Measurements from ENCODE around the gene TNFAIP8L3.

The TNFAIP8L3 gene

GRCh38 chr15:51112078-51112477 lies 17.4 kb upstream of the TNFAIP8L3 start:
- Histone ChIP-seq H3K9me3 (ENCODE audit: insufficient read depth, low read depth, low read length) (no peaks in the 10 kb centered on the region), H3K27me3 (ENCODE audit: insufficient read depth, low read length) (no peaks in the 10 kb centered on the region), H3K9ac (ENCODE audit: low read depth, low read length) (no peak overlapping the region), H3K4me3 (ENCODE audit: low read length) (no peak overlapping the region), H3K27ac (ENCODE audit: low read length) (no peak overlapping the region), H3K36me3 (ENCODE audit: insufficient read depth, low read depth, low read length) (no peaks in the 10 kb centered on the region), H3K4me1 (ENCODE audit: insufficient read depth, low read length) (0 out of 2 replicates have a peak, but pooled peaks cover 4% of the 10 kb centered on the region)

- Histone ChIP-seq H3K9ac (ENCODE audit: low read depth, low read length) (no peak overlapping the region), H3K4me1 (ENCODE audit: insufficient read depth, low read length) (0 out of 2 replicates have a peak, but pooled peaks cover 4% of the 10 kb centered on the region), H3K27me3 (ENCODE audit: insufficient read depth, low read length) (no peaks in the 10 kb centered on the region), H3K4me3 (ENCODE audit: low read length) (no peak overlapping the region), H3K9me3 (ENCODE audit: insufficient read depth, low read depth, low read length) (no peaks in the 10 kb centered on the region), H3K36me3 (ENCODE audit: insufficient read depth, low read depth, low read length) (no peaks in the 10 kb centered on the region), H3K27ac (ENCODE audit: low read length) (no peak overlapping the region)
These were observed 16.4 kb upstream of the TNFAIP8L3 start for GRCh38 chr15:51111061-51111460.

- H3K4me1 ChIP-seq (ENCODE audit: insufficient read depth, low read length), result 0 out of 2 replicates have a peak, but pooled peaks cover 4% of the 10 kb centered on the region
- no peak overlapping the region for H3K27ac ChIP-seq (ENCODE audit: low read length)
- H3K4me3 ChIP-seq (ENCODE audit: low read length), result no peak overlapping the region
- no peaks in the 10 kb centered on the region for H3K36me3 ChIP-seq (ENCODE audit: insufficient read depth, low read depth, low read length)
- H3K9ac ChIP-seq (ENCODE audit: low read depth, low read length), result no peak overlapping the region
- no peaks in the 10 kb centered on the region for H3K9me3 ChIP-seq (ENCODE audit: insufficient read depth, low read depth, low read length)
- H3K27me3 ChIP-seq (ENCODE audit: insufficient read depth, low read length), result no peaks in the 10 kb centered on the region
These were observed 15.5 kb upstream of the TNFAIP8L3 start for GRCh38 chr15:51110171-51110570.

GRCh38 chr15:51108933-51109550 lies 14.3 kb upstream of the TNFAIP8L3 start:
- no peak overlapping the region for H3K9ac ChIP-seq (ENCODE audit: low read depth, low read length)
- H3K4me3 ChIP-seq (ENCODE audit: low read length), result no peak overlapping the region
- H3K27ac ChIP-seq (ENCODE audit: low read length), result no peak overlapping the region
- H3K36me3 ChIP-seq (ENCODE audit: insufficient read depth, low read depth, low read length), result no peaks in the 10 kb centered on the region
- no peaks in the 10 kb centered on the region for H3K9me3 ChIP-seq (ENCODE audit: insufficient read depth, low read depth, low read length)
- H3K4me1 ChIP-seq (ENCODE audit: insufficient read depth, low read length), result 0 out of 2 replicates have a peak, but pooled peaks cover 4% of the 10 kb centered on the region
- H3K27me3 ChIP-seq (ENCODE audit: insufficient read depth, low read length), result no peaks in the 10 kb centered on the region

DNA sequence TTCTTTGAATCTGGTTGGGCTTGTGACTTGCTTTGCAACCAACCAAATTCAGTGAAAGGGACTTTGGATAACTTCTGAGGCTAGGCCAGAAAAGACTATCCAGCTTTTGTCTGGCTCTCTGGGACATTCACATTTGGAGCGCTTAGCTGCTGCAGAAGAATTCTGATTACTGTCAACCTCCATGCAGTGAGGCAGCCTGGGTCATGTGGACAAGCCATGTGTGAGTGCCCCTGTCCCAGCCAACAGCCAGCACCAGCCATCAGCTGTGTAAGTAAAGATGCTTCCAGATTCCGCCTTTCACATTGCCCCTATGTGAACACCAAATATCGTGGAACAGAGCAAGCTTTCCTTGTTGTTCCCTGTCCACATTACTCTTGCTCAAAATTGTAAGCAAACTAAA lies 12.9 kb upstream of the TNFAIP8L3 start:
- Histone ChIP-seq H3K27me3 (ENCODE audit: insufficient read depth, low read length) (no peaks in the 10 kb centered on the region), H3K36me3 (ENCODE audit: insufficient read depth, low read depth, low read length) (no peaks in the 10 kb centered on the region), H3K4me3 (ENCODE audit: low read length) (no peak overlapping the region), H3K9me3 (ENCODE audit: insufficient read depth, low read depth, low read length) (no peaks in the 10 kb centered on the region), H3K4me1 (ENCODE audit: insufficient read depth, low read length) (0 out of 2 replicates have a peak, but pooled peaks cover 4% of the 10 kb centered on the region), H3K27ac (ENCODE audit: low read length) (no peak overlapping the region), H3K9ac (ENCODE audit: low read depth, low read length) (no peak overlapping the region)

DNA sequence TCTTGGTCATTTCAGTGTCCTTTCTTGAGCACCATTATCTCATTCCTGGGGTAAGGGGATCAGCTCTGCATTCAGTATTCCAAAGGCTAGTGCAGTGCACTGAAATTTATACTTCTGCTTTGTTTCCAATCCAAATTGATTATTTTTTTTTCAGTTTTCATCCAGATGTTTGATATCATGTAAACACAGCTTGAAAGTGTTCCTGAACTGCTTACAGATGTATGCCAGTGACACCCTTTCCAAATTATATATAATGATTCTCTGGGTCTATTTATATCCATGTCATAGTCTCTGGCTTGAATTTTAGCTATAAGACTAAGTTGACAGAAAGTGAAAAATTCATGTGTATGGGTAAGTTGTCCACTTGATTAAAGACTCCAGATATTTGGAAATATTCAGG lies 11.8 kb upstream of the TNFAIP8L3 start:
- no peaks in the 10 kb centered on the region for H3K27me3 ChIP-seq (ENCODE audit: insufficient read depth, low read length)
- no peak overlapping the region for H3K4me3 ChIP-seq (ENCODE audit: low read length)
- H3K9ac ChIP-seq (ENCODE audit: low read depth, low read length), result no peak overlapping the region
- H3K27ac ChIP-seq (ENCODE audit: low read length), result no peak overlapping the region
- no peaks in the 10 kb centered on the region for H3K9me3 ChIP-seq (ENCODE audit: insufficient read depth, low read depth, low read length)
- no peaks in the 10 kb centered on the region for H3K4me1 ChIP-seq (ENCODE audit: insufficient read depth, low read length)
- H3K36me3 ChIP-seq (ENCODE audit: insufficient read depth, low read depth, low read length), result no peaks in the 10 kb centered on the region

GRCh38 chr15:51105430-51106016 lies 10.8 kb upstream of the TNFAIP8L3 start:
- no peaks in the 10 kb centered on the region for H3K27me3 ChIP-seq (ENCODE audit: insufficient read depth, low read length)
- H3K27ac ChIP-seq (ENCODE audit: low read length), result no peak overlapping the region
- H3K4me1 ChIP-seq (ENCODE audit: insufficient read depth, low read length), result no peaks in the 10 kb centered on the region
- H3K4me3 ChIP-seq (ENCODE audit: low read length), result no peak overlapping the region
- H3K9me3 ChIP-seq (ENCODE audit: insufficient read depth, low read depth, low read length), result no peaks in the 10 kb centered on the region
- H3K36me3 ChIP-seq (ENCODE audit: insufficient read depth, low read depth, low read length), result no peaks in the 10 kb centered on the region
- H3K9ac ChIP-seq (ENCODE audit: low read depth, low read length), result no peak overlapping the region

DNA sequence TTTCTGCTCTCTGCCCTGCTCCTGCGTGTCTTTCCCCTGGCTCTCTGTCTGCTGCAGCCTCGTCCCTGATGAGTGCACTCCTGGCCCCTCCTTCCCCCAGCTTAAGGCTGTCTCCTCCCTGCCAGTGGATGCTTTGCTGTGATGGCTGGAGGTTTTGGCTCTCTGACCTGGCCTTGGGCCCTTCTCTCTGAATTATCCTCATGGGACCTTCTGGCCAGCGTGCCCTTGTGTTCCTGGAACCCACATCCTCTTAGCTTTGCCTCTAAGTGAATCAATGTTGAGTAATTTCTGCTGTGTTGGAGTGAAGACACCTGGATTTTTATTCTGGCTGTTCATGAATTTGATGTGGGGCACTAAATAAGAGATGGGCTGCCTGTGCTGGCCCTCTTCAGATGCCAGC lies 9.8 kb upstream of the TNFAIP8L3 start:
- Histone ChIP-seq H3K4me3 (ENCODE audit: low read length) (no peak overlapping the region), H3K36me3 (ENCODE audit: insufficient read depth, low read depth, low read length) (no peaks in the 10 kb centered on the region), H3K4me1 (ENCODE audit: insufficient read depth, low read length) (no peaks in the 10 kb centered on the region), H3K9ac (ENCODE audit: low read depth, low read length) (no peak overlapping the region), H3K27me3 (ENCODE audit: insufficient read depth, low read length) (no peaks in the 10 kb centered on the region), H3K27ac (ENCODE audit: low read length) (no peak overlapping the region), H3K9me3 (ENCODE audit: insufficient read depth, low read depth, low read length) (no peaks in the 10 kb centered on the region)

GRCh38 chr15:51103330-51103729 lies 8.6 kb upstream of the TNFAIP8L3 start:
- H3K9ac ChIP-seq (ENCODE audit: low read depth, low read length), result no peak overlapping the region
- H3K4me3 ChIP-seq (ENCODE audit: low read length), result no peak overlapping the region
- no peaks in the 10 kb centered on the region for H3K9me3 ChIP-seq (ENCODE audit: insufficient read depth, low read depth, low read length)
- H3K27me3 ChIP-seq (ENCODE audit: insufficient read depth, low read length), result 0 out of 2 replicates have a peak, but pooled peaks cover under 1% of the 10 kb centered on the region
- H3K27ac ChIP-seq (ENCODE audit: low read length), result no peak overlapping the region
- no peaks in the 10 kb centered on the region for H3K4me1 ChIP-seq (ENCODE audit: insufficient read depth, low read length)
- no peaks in the 10 kb centered on the region for H3K36me3 ChIP-seq (ENCODE audit: insufficient read depth, low read depth, low read length)

GRCh38 chr15:51100785-51101489 lies 6.2 kb upstream of the TNFAIP8L3 start:
- Histone ChIP-seq H3K4me3 (ENCODE audit: low read length) (no peak overlapping the region), H3K27ac (ENCODE audit: low read length) (no peak overlapping the region), H3K27me3 (ENCODE audit: insufficient read depth, low read length) (peaks cover 23% of the 10 kb centered on the region), H3K36me3 (ENCODE audit: insufficient read depth, low read depth, low read length) (no peaks in the 10 kb centered on the region), H3K9ac (ENCODE audit: low read depth, low read length) (no peak overlapping the region), H3K9me3 (ENCODE audit: insufficient read depth, low read depth, low read length) (no peaks in the 10 kb centered on the region), H3K4me1 (ENCODE audit: insufficient read depth, low read length) (no peaks in the 10 kb centered on the region)

DNA sequence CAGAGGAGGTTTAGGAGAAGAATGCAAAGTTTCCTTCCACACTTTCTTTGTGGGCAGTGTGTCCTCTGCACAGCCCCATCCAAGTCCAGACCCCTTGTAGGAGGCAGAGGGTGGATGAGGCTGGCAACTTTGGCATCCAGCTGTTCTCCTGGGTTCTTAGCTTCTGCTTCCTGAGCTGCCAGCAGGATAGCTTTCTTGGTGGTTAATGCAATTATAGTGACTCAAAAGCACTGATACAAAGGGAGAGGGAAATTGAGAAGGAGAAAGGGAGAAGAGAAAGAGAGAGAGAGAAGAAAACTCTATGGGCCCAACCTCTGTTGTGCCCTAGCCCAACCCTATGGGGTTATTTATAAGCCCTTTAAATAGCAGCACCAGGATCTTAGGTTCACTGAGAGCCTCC lies 4.5 kb upstream of the TNFAIP8L3 start:
- Histone ChIP-seq H3K27me3 (ENCODE audit: insufficient read depth, low read length) (peaks cover 39% of the 10 kb centered on the region), H3K9ac (ENCODE audit: low read depth, low read length) (no peak overlapping the region), H3K36me3 (ENCODE audit: insufficient read depth, low read depth, low read length) (no peaks in the 10 kb centered on the region), H3K27ac (ENCODE audit: low read length) (no peak overlapping the region), H3K4me3 (ENCODE audit: low read length) (no peak overlapping the region), H3K9me3 (ENCODE audit: insufficient read depth, low read depth, low read length) (no peaks in the 10 kb centered on the region), H3K4me1 (ENCODE audit: insufficient read depth, low read length) (no peaks in the 10 kb centered on the region)

GRCh38 chr15:51098331-51098619 lies 3.6 kb upstream of the TNFAIP8L3 start:
- H3K27ac ChIP-seq (ENCODE audit: low read length), result no peak overlapping the region
- H3K36me3 ChIP-seq (ENCODE audit: insufficient read depth, low read depth, low read length), result no peaks in the 10 kb centered on the region
- no peak overlapping the region for H3K9ac ChIP-seq (ENCODE audit: low read depth, low read length)
- no peaks in the 10 kb centered on the region for H3K4me1 ChIP-seq (ENCODE audit: insufficient read depth, low read length)
- peaks cover 48% of the 10 kb centered on the region for H3K27me3 ChIP-seq (ENCODE audit: insufficient read depth, low read length)
- H3K4me3 ChIP-seq (ENCODE audit: low read length), result no peak overlapping the region
- H3K9me3 ChIP-seq (ENCODE audit: insufficient read depth, low read depth, low read length), result no peaks in the 10 kb centered on the region
